Stimulated activated CD4-positive, alpha-beta T cell treated with anti-CD3 and anti-CD28 coated beads, TNF-alpha, amount 100 ng/mL, for 1 hour (primary cell): ENCODE results near the gene ULK4.

Source experiments
- DNase-seq, 3 donors: peaks; one replicate each; pipeline ENCODE4 v3.0.0-alpha.2; 2020; ENCODE audit warnings: low read depth in 3 of 3, low spot score in 1 of 3

Gene ULK4

DNA sequence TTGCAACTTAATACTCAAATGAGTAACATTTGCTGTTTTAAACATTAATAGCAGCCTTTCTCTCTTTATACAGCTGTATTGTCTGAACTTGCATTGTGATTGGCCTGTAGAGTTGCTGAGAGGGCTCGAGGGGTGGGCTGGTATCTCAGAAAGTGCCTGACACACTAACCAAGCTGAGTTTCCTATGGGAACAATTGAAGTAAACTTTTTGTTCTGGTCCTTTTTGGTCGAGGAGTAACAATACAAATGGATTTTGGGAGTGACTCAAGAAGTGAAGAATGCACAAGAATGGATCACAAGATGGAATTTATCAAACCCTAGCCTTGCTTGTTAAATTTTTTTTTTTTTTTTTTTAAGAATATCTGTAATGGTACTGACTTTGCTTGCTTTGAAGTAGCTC is 722.3 kb downstream of the ULK4 start:
- no peak for DNase-seq

- DNase-seq, result no peak
Measured at GRCh38 chr3:41237907-41238306, 724.0 kb downstream of the ULK4 start.

DNA sequence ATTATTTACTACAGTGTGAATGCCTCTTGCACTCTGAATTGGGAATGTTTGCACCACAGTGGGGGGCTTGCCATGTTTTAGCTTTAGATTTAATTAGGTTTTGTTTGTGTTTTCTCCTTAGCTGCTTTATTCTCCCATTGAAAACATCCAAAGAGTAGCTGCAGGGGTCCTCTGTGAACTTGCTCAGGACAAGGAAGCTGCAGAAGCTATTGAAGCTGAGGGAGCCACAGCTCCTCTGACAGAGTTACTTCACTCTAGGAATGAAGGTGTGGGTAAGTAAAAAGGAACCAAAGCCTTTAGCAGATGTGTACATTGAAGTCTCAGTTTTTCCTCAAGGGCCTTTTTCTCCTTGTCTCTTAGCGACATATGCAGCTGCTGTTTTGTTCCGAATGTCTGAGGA is 725.7 kb downstream of the ULK4 start:
- no peak for DNase-seq

DNA sequence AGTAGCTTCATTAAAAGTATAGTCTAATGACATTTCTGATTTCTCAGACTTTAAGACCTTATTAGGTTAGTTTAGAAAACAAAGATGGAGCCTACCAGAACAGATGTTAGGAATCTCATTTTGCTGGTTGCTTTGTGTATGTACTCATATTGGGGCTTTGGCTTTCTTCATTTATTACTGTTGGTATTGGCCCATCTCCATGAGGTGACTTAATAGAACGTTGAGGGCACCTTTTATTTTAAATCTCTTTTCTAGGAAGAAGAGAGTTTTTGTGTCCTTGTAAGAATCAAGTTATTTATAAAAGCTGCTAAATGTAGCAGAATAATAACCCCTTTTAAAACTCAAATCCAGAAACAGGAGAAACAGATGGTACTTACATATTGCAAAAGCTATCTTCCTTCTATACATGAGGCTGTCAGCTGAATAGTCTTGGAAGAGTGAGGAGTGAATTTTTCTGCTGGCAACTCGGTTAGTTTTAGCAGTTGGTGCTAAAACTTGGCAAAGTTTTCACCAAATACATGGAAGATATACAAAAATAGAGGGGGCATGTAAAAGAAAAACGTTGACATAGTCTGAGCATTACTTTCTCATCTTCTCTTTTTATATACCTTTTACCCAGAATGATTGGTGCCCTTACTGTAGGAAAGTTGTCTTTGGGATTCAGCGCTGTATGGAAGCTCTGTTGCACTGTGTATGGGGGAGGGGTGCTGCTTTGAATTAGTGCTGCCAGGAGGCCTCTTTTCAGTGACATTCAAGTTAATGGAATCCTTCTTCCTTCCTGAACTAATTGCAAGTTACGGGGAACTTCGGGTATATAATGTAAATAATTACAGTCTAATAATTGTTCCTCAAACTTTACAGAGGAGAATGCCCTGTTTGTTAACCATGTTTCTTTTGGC is 726.8 kb downstream of the ULK4 start:
- no peak for DNase-seq

DNA sequence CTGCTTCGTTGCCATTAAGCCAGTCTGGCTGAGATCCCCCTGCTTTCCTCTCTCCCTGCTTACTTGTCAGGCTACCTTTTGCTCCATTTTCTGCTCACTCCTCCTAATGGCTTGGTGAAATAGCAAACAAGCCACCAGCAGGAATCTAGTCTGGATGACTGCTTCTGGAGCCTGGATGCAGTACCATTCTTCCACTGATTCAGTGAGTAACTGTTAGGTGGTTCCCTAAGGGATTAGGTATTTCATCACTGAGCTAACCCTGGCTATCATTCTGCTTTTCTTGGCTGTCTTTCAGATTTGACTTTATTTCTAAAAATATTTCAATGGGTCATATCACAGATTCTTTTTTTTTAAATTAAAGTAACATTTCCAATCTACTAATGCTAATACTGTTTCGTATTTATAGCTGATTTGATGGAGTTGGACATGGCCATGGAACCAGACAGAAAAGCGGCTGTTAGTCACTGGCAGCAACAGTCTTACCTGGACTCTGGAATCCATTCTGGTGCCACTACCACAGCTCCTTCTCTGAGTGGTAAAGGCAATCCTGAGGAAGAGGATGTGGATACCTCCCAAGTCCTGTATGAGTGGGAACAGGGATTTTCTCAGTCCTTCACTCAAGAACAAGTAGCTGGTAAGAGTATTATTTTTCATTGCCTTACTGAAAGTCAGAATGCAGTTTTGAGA is 737.6 kb downstream of the ULK4 start:
- DNase-seq, result no peak

GRCh38 chr3:41223691-41224090 is 738.2 kb downstream of the ULK4 start:
- DNase-seq, result no peak

- DNase-seq, result no peak
Measured at GRCh38 chr3:41223078-41223477, 738.8 kb downstream of the ULK4 start.

- DNase-seq, result no peak
Measured at GRCh38 chr3:41222501-41222900, 739.4 kb downstream of the ULK4 start.

- DNase-seq, result no peak
Measured at GRCh38 chr3:41222012-41222411, 739.9 kb downstream of the ULK4 start.

GRCh38 chr3:41220906-41221677 is 740.8 kb downstream of the ULK4 start:
- DNase-seq, result no peak

GRCh38 chr3:41219424-41219823 is 742.5 kb downstream of the ULK4 start:
- DNase-seq, result no peak

DNA sequence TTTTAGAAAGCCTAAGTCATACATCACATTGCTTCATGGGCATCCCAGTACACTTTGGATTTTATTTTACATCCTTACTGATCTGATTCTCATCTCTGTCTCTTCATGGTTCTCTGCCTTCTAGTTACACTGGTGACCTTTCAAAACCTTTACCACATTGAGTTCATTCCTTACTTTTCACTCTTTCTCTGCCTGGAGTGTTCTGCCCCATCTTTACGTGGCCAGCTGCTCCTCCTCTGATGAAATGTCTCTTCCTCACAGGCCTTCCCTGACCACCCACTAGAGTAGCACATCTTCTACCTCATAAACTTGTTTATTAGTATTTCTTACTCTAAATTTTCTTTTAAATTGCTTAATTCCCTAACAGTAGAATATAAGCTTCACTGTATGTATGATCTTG is 744.9 kb downstream of the ULK4 start:
- DNase-seq, result no peak

GRCh38 chr3:41216422-41216821 is 745.5 kb downstream of the ULK4 start:
- no peak for DNase-seq

DNA sequence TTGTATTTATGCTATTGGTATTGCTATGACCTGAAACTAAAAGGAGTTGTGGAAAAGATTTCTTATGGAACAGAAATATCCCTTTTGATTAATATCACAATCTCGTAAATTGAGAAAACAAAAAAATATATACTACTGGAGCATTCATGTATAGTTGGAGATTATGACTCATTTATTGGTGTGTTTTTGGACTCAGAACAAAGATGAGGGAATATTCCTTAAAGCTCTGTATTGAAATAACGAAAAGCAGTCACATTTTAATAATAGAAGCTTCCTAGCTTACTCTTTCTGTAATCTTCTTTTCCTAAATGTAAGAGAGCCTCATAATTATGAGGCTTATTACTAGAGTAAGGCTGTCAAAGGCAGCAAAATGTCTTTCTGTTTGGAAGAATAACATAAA is 748.3 kb downstream of the ULK4 start:
- no peak for DNase-seq

- DNase-seq, result no peak
Measured at GRCh38 chr3:41212088-41212487, 749.8 kb downstream of the ULK4 start.

GRCh38 chr3:41210966-41211365 is 750.9 kb downstream of the ULK4 start:
- no peak for DNase-seq

- no peak for DNase-seq
Measured at GRCh38 chr3:41209646-41210045, 752.3 kb downstream of the ULK4 start.

DNA sequence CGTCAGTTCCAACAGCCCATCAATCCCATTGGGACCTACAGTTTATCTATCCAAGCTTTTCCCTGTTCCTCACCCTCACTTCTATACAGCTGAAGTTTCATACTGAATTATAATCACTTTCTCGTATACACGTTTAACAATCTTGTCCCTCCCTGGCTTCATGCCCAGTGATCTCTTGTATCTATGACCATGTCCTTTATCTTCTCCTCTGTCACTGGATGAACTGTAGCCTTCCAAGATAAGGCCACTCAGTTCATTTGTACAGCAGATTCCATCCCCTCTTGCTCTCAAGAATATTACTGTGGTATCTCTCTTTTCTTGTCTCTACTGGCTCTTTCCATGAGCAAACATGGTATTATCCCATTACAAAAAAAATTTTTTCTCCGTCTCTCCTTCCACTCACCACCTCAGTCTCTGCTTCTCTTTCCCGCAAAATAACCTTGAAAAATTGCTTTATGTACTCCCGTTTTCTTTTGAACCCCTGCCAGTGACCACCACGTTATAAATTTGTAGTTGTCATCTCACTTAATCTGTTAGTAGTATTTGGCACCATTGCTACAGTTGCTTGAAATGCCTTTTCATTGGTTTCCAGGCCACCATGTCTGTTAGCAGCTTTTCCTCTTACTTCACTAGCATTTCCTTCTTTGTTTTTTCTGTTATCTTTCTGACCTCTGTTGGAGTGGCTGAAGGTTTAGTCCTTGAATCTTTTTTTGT is 753.2 kb downstream of the ULK4 start:
- DNase-seq, result no peak

DNA sequence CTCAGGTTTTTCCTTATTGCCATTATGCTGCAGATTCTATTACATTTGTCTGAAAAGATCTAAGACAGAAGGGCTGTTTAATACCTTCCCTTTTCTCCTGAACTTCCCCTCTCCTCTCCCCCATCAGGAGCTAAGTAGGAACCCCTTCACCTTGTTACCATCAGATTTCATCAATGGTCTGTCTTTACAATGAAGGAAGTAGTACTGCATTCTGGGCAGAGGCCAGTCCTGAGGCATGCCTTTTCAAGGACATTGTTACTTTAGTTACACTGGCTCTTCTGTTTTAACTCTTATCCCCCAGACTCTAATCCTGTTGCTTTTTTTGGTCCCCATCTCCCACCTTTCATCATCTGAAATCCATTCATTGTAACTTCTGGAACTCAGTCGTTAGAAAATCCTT is 754.5 kb downstream of the ULK4 start:
- no peak for DNase-seq

DNA sequence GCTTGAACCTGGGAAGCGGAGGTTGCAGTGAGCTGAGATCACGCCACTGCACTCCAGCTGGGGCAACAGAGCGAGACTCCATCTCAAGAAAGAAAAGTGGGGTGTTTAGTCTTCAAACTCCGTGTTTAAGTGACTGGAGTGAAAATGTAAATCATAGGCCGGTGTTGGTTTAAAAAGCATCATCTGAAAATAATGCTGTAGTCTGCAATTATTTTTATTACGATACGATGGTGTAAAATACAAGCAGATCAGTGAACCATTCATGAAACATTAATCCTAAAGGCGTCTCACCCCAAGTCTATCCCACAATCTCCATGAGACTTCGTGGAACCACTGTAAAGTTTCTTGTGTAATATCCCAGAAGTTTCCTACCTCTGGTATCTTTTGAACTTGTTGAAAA is 756.3 kb downstream of the ULK4 start:
- no peak for DNase-seq

DNA sequence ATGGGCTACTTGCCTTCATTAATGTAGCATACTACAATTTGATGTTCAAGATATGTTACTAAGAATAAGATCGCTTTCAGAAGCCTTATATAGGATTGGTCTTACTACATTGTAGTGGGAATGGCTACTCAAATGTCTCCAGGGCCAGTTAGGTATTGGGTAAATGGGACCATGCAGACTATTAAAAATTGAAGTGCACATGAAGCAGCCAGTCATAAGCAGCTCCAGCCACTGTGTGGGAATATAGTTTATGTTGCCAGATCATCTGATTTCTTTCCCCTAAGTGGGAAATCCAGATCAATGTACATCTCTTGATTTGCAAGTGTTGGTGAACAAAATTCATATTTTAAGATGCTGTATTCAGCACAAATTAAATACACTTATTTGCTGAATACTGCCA is 757.5 kb downstream of the ULK4 start:
- no peak for DNase-seq
